ENCODE measurements around the gene KRT85. TPM values are rescaled to one million over a fixed set of nuclear protein-coding genes. Genes with fewer than 3 reads are reported as not detected.
A peak's percentile ranks its signal among the peaks of the same experiment; 100 is the strongest.

The KRT85 gene
- total and polyA plus RNA-seq, 2 donors from 2014 or later: 0.58 TPM; not detected in 1

- H3K9me3 ChIP-seq (ENCODE audit: control insufficient read depth in 2 of 3, insufficient read depth in 1 of 3, low read length in 3 of 3): no peaks in the 10 kb centered on the region
- no peaks in the 10 kb centered on the region for H3K27me3 ChIP-seq (ENCODE audit: control insufficient read depth, insufficient read depth, low read length)
- H3K36me3 ChIP-seq (ENCODE audit: control insufficient read depth in 2 of 3, insufficient read depth in 3 of 3, low read length in 3 of 3): no peaks in the 10 kb centered on the region
- H3K4me1 ChIP-seq (ENCODE audit: control insufficient read depth in 2 of 3, insufficient read depth in 2 of 3, low read depth in 1 of 3, low read length in 3 of 3): no peaks in the 10 kb centered on the region
- TF ChIP-seq, protein P1, sequence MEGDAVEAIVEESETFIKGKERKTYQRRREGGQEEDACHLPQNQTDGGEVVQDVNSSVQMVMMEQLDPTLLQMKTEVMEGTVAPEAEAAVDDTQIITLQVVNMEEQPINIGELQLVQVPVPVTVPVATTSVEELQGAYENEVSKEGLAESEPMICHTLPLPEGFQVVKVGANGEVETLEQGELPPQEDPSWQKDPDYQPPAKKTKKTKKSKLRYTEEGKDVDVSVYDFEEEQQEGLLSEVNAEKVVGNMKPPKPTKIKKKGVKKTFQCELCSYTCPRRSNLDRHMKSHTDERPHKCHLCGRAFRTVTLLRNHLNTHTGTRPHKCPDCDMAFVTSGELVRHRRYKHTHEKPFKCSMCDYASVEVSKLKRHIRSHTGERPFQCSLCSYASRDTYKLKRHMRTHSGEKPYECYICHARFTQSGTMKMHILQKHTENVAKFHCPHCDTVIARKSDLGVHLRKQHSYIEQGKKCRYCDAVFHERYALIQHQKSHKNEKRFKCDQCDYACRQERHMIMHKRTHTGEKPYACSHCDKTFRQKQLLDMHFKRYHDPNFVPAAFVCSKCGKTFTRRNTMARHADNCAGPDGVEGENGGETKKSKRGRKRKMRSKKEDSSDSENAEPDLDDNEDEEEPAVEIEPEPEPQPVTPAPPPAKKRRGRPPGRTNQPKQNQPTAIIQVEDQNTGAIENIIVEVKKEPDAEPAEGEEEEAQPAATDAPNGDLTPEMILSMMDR (IDR thresholded peaks at IDR 0.05; ENCODE audit: borderline replicate concordance, extremely low read depth, insufficient read depth): peak; percentile 29
- intact Hi-C loops (cut with DNase I): loop anchor here (10.0 kb wide), 1 partner anchor 125 kb away; no protein-coding TSS in a partner anchor
- FAIRE-seq (no peak), DNase-seq (peak in 2 of 5 donors; percentile 40 to 50)
- no peak overlapping the region for H3K9ac ChIP-seq (ENCODE audit: low read length in 3 of 3)
- no peak overlapping the region for H3K4me3 ChIP-seq (ENCODE audit: low read length in 3 of 3)
- H3K27ac ChIP-seq (ENCODE audit: low read depth in 2 of 2, low read length in 2 of 2): no peak overlapping the region
Observed at GRCh38 chr12:52380271-52380694, 13.0 kb upstream of the KRT85 start.

DNA sequence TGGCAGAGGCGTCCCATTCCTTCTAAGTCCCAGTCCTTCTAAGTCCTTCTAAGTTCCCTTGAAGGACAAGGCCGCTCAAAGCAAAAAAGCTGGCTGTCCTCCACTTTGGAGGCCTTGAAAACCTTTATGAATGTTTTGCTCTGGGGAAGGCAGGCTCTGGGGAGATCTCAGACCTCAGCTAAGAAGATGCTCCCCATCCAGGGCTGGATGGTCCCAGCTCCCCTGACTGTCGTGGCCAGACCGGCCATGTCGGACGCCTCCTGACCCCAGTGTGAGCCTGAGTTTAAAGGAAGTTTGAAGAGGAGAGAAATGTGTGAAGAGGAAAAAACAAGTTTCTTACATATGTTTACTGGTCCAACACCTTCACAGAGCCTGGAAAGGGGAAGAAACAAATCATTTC is 12.3 kb upstream of the KRT85 start:
- TF ChIP-seq, protein P1 (IDR thresholded peaks at IDR 0.05; ENCODE audit: borderline replicate concordance, extremely low read depth, insufficient read depth): no peak
- Histone ChIP-seq H3K36me3 (ENCODE audit: control insufficient read depth in 2 of 3, insufficient read depth in 3 of 3, low read length in 3 of 3) (no peaks in the 10 kb centered on the region), H3K9ac (ENCODE audit: low read length in 3 of 3) (no peak overlapping the region), H3K9me3 (ENCODE audit: control insufficient read depth in 2 of 3, insufficient read depth in 1 of 3, low read length in 3 of 3) (no peaks in the 10 kb centered on the region), H3K4me1 (ENCODE audit: control insufficient read depth in 2 of 3, insufficient read depth in 2 of 3, low read depth in 1 of 3, low read length in 3 of 3) (no peaks in the 10 kb centered on the region), H3K4me3 (ENCODE audit: low read length in 3 of 3) (no peak overlapping the region), H3K27ac (ENCODE audit: low read depth in 2 of 2, low read length in 2 of 2) (no peak overlapping the region), H3K27me3 (ENCODE audit: control insufficient read depth, insufficient read depth, low read length) (no peaks in the 10 kb centered on the region)
- intact Hi-C loops (cut with DNase I): loop anchor here (10.0 kb wide), 1 partner anchor 495 kb away; no protein-coding TSS in a partner anchor
- FAIRE-seq: no peak
- DNase-seq: no peak

GRCh38 chr12:52378091-52378490 is 10.8 kb upstream of the KRT85 start:
- Histone ChIP-seq H3K36me3 (ENCODE audit: control insufficient read depth in 2 of 3, insufficient read depth in 3 of 3, low read length in 3 of 3) (no peaks in the 10 kb centered on the region), H3K9me3 (ENCODE audit: control insufficient read depth in 2 of 3, insufficient read depth in 1 of 3, low read length in 3 of 3) (peaks cover 0 to 3% (median 0%) of the 10 kb centered on the region in 3 donors), H3K4me3 (ENCODE audit: low read length in 3 of 3) (no peak overlapping the region), H3K27me3 (ENCODE audit: control insufficient read depth, insufficient read depth, low read length) (no peaks in the 10 kb centered on the region), H3K27ac (ENCODE audit: low read depth in 2 of 2, low read length in 2 of 2) (no peak overlapping the region), H3K9ac (ENCODE audit: low read length in 3 of 3) (no peak overlapping the region), H3K4me1 (ENCODE audit: control insufficient read depth in 2 of 3, insufficient read depth in 2 of 3, low read depth in 1 of 3, low read length in 3 of 3) (no peaks in the 10 kb centered on the region)
- TF ChIP-seq, protein P1 (IDR thresholded peaks at IDR 0.05; ENCODE audit: borderline replicate concordance, extremely low read depth, insufficient read depth): no peak
- intact Hi-C loops (cut with DNase I): loop anchor here (10.0 kb wide), 1 partner anchor 497 kb away; no protein-coding TSS in a partner anchor
- DNase-seq (no peak), FAIRE-seq (no peak)

DNA sequence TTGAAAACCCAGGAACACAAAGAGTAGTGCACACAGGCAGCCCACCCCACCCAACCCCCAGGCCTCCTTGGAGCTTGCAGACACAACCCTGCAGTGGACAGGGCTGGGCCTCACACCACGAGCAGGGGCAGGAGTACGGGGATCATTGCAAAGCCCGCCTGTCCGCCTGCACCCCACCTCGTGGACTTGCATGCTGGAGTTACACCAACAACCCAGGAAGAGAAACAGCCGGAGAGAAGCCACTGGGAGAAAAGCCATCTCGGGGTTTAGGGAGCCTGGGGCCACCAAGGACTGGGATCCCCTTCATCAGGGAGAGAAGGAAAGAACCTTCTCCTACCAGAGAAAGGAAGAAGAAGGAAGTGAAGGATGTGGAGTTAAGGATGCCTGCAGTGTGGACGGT is 10.0 kb upstream of the KRT85 start:
- no peaks in the 10 kb centered on the region for H3K36me3 ChIP-seq (ENCODE audit: control insufficient read depth in 2 of 3, insufficient read depth in 3 of 3, low read length in 3 of 3)
- TF ChIP-seq, protein P1 (IDR thresholded peaks at IDR 0.05; ENCODE audit: borderline replicate concordance, extremely low read depth, insufficient read depth): no peak
- FAIRE-seq: no peak
- H3K9ac ChIP-seq (ENCODE audit: low read length in 3 of 3): no peak overlapping the region
- H3K4me3 ChIP-seq (ENCODE audit: low read length in 3 of 3): no peak overlapping the region
- H3K9me3 ChIP-seq (ENCODE audit: control insufficient read depth in 2 of 3, insufficient read depth in 1 of 3, low read length in 3 of 3): peaks cover 0 to 3% (median 0%) of the 10 kb centered on the region in 3 donors
- no peak for DNase-seq
- intact Hi-C loops (cut with DNase I): loop anchor here (10.0 kb wide), 1 partner anchor 498 kb away; no protein-coding TSS in a partner anchor
- no peak overlapping the region for H3K27ac ChIP-seq (ENCODE audit: low read depth in 2 of 2, low read length in 2 of 2)
- H3K4me1 ChIP-seq (ENCODE audit: control insufficient read depth in 2 of 3, insufficient read depth in 2 of 3, low read depth in 1 of 3, low read length in 3 of 3): no peaks in the 10 kb centered on the region
- no peaks in the 10 kb centered on the region for H3K27me3 ChIP-seq (ENCODE audit: control insufficient read depth, insufficient read depth, low read length)

All from kidney (tissue), 14 donors.